ENCODE measurements around the gene PCDHA1. TPM values are rescaled to one million over a fixed set of nuclear protein-coding genes. Genes with fewer than 3 reads are reported as not detected.
A peak's percentile ranks its signal among the peaks of the same experiment; 100 is the strongest.

PCDHA1 gene
- total RNA-seq, 1 donor from 2014 or later: 6.6 TPM

- no peak for DNase-seq
Observed at GRCh38 chr5:140923601-140924000, 137.7 kb downstream of the PCDHA1 start.

- DNase-seq: no peak
Observed at GRCh38 chr5:140925806-140926442, 140.0 kb downstream of the PCDHA1 start, which contains the start of gene PCDHAC1. TSS of gene PCDHAC1 (plus strand) at chr5:140926299. CDS start at chr5:140926893, 594 bp downstream.

GRCh38 chr5:140926443-140927227, 140.7 kb downstream of the PCDHA1 start:
- peak; percentile 76 for DNase-seq

- no peak for DNase-seq
Observed at GRCh38 chr5:140927228-140927573, 141.3 kb downstream of the PCDHA1 start.

GRCh38 chr5:140934964-140935606, 149.1 kb downstream of the PCDHA1 start:
- DNase-seq: no peak

- no peak for DNase-seq
Observed at GRCh38 chr5:140946578-140946977, 160.6 kb downstream of the PCDHA1 start.

GRCh38 chr5:140951636-140952035, 165.7 kb downstream of the PCDHA1 start:
- no peak for DNase-seq

- DNase-seq: no peak
Observed at GRCh38 chr5:140953234-140953633, 167.3 kb downstream of the PCDHA1 start.

- DNase-seq: no peak
Observed at GRCh38 chr5:140962190-140962589, 176.2 kb downstream of the PCDHA1 start.

GRCh38 chr5:140964356-140964755, 178.4 kb downstream of the PCDHA1 start:
- no peak for DNase-seq

GRCh38 chr5:140965905-140966292, 180.0 kb downstream of the PCDHA1 start:
- DNase-seq: no peak

- DNase-seq: peak; percentile 70
Observed at GRCh38 chr5:140966293-140967225, 180.6 kb downstream of the PCDHA1 start, which contains the start of gene PCDHAC2. TSS of gene PCDHAC2 (plus strand) at chr5:140966476. CDS start at chr5:140966767, 291 bp downstream.

GRCh38 chr5:140967226-140967893, 181.4 kb downstream of the PCDHA1 start:
- no peak for DNase-seq

GRCh38 chr5:140969880-140970279, 183.9 kb downstream of the PCDHA1 start:
- no peak for DNase-seq

- DNase-seq: no peak
Observed at GRCh38 chr5:140973550-140973949, 187.6 kb downstream of the PCDHA1 start.

- DNase-seq: no peak
Observed at GRCh38 chr5:140977003-140977402, 191.1 kb downstream of the PCDHA1 start.

- no peak for DNase-seq
Observed at GRCh38 chr5:140978260-140978659, 192.3 kb downstream of the PCDHA1 start.

- no peak for DNase-seq
Observed at GRCh38 chr5:140978983-140979382, 193.0 kb downstream of the PCDHA1 start.

- DNase-seq: no peak
Observed at GRCh38 chr5:140982083-140982716, 196.3 kb downstream of the PCDHA1 start.

GRCh38 chr5:140986117-140986521, 200.2 kb downstream of the PCDHA1 start:
- no peak for DNase-seq

- no peak for DNase-seq
Observed at GRCh38 chr5:140988100-140988499, 202.2 kb downstream of the PCDHA1 start.
